HEK293 (cell line): Measurements from ENCODE around the gene FAM234A.

ENCODE experiments used
- MEIS1 ChIP-seq: sonication (generic); formaldehyde crosslinking; IDR thresholded peaks from 2 replicates; pipeline ENCODE4 v1.8.1; 2022; ENCODE audit warnings: missing genetic modification reagents, mild to moderate bottlenecking, borderline replicate concordance
- MZF1 ChIP-seq: fragments of 450-650 bp; formaldehyde crosslinking; IDR thresholded peaks from 2 replicates; pipeline ENCODE4 v1.5.1; 2017; ENCODE audit warnings: missing biosample characterization, missing genetic modification characterization, borderline replicate concordance
- ZNF274 ChIP-seq, 2 experiments: fragments of 200-500 bp in 1 of 2; fragments of 450-650 bp in 1 of 2; sonication (Bioruptor generic) in 1 of 2; formaldehyde crosslinking in 1 of 2; IDR thresholded peaks; 2 replicates each; pipeline versions ENCODE4 v1.5.1 to v1.6.1; 2014 to 2016; ENCODE audit warnings: borderline replicate concordance in 1 of 2, inconsistent platforms in 1 of 2, low read length in 1 of 2, missing biosample characterization in 1 of 2, missing genetic modification characterization in 1 of 2
- ZNF362 ChIP-seq: fragments of 450-650 bp; formaldehyde crosslinking; IDR thresholded peaks from 2 replicates; pipeline ENCODE4 v1.5.1; 2016; ENCODE audit warnings: missing biosample characterization, missing genetic modification characterization
- ZNF514 ChIP-seq: fragments of 450-650 bp; formaldehyde crosslinking; IDR thresholded peaks from 2 replicates; pipeline ENCODE4 v1.5.1; 2016; ENCODE audit warnings: missing biosample characterization, missing genetic modification characterization
- ZNF558 ChIP-seq: fragments of 450-650 bp; formaldehyde crosslinking; IDR thresholded peaks from 2 replicates; pipeline ENCODE4 v1.5.1; 2016; ENCODE audit warnings: missing biosample characterization, missing genetic modification characterization
- ZNF629 ChIP-seq: fragments of 450-650 bp; formaldehyde crosslinking; IDR thresholded peaks from 2 replicates; pipeline ENCODE4 v1.5.1; 2017; ENCODE audit warnings: missing biosample characterization, missing genetic modification characterization
- ZNF776 ChIP-seq: fragments of 450-650 bp; formaldehyde crosslinking; IDR thresholded peaks from 2 replicates; pipeline ENCODE4 v1.5.0; 2017; ENCODE audit warnings: missing biosample characterization, missing genetic modification characterization, borderline replicate concordance
- TF ChIP-seq, protein P1 (sequence below): fragments of 450-650 bp; formaldehyde crosslinking; IDR thresholded peaks from 2 replicates; pipeline ENCODE4 v1.5.1; 2016; ENCODE audit warnings: missing biosample characterization, missing genetic modification characterization

DNA sequence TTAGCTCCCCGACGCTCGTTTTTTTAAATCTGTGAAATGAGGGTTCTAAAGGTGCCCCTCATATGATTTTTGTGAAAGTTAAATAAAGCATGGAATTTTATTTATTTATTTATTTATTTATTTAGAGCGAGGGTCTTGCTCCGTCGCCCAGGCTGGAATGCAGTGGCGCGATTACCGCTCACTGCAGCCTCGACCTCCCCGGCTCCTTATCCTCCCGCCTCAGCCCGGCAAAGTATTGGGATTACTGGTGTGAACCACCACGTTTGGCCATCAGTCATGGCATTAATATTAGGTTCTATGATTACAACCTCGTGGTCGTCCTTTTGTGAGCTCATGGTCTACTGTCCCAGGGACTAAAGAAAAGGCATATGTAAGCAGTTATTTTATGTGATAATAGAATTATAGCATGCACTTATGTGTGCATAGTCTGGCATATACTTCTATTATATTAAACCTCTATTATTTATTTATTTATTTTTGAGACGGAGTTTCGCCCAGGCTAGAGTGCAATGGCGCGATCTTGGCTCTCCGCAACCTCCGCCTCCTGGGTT is 4.8 kb upstream of the FAM234A start:
- no peak for TF ChIP-seq ZNF558 (tag by site-specific recombination)
- no peak for TF ChIP-seq ZNF514 (tag by site-specific recombination)
- TF ChIP-seq ZNF776, result no peak
- TF ChIP-seq MEIS1 (CRISPR knock-in tag), result no peak
- no peak for TF ChIP-seq ZNF274 (IDR thresholded peaks at IDR 0.05; ENCODE audit: low read length)
- TF ChIP-seq ZNF274 (tag by site-specific recombination; IDR thresholded peaks at IDR 0.05; ENCODE audit: borderline replicate concordance), result no peak
- TF ChIP-seq, protein P1, sequence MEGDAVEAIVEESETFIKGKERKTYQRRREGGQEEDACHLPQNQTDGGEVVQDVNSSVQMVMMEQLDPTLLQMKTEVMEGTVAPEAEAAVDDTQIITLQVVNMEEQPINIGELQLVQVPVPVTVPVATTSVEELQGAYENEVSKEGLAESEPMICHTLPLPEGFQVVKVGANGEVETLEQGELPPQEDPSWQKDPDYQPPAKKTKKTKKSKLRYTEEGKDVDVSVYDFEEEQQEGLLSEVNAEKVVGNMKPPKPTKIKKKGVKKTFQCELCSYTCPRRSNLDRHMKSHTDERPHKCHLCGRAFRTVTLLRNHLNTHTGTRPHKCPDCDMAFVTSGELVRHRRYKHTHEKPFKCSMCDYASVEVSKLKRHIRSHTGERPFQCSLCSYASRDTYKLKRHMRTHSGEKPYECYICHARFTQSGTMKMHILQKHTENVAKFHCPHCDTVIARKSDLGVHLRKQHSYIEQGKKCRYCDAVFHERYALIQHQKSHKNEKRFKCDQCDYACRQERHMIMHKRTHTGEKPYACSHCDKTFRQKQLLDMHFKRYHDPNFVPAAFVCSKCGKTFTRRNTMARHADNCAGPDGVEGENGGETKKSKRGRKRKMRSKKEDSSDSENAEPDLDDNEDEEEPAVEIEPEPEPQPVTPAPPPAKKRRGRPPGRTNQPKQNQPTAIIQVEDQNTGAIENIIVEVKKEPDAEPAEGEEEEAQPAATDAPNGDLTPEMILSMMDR, result no peak
- no peak for TF ChIP-seq ZNF629
- TF ChIP-seq ZNF362 (tag by site-specific recombination), result no peak
- TF ChIP-seq MZF1 (tag by site-specific recombination), result no peak
